Breast epithelium (tissue), 3 donors: Measurements from ENCODE around the gene GOLGA8O.
"Not testable (repeated sequence)": the region's sequence is repeated elsewhere in the genome, so short reads cannot be mapped to it uniquely, and the experiment has no call there.

ENCODE experiments used
- POLR2A ChIP-seq: fragments of 450-650 bp; IDR thresholded peaks from one replicate; pipeline ENCODE4 v1.6.1; 2016; ENCODE audit warnings: antibody characterized with exemption, mild to moderate bottlenecking, moderate library complexity
- TF ChIP-seq, protein P1 (sequence below), 3 donors: fragments of 450-650 bp; IDR thresholded peaks; one replicate each; pipeline ENCODE4 v1.5.1; 2016 to 2017; ENCODE audit warnings: antibody characterized with exemption in 3 of 3, mild to moderate bottlenecking in 3 of 3, moderate library complexity in 3 of 3

DNA sequence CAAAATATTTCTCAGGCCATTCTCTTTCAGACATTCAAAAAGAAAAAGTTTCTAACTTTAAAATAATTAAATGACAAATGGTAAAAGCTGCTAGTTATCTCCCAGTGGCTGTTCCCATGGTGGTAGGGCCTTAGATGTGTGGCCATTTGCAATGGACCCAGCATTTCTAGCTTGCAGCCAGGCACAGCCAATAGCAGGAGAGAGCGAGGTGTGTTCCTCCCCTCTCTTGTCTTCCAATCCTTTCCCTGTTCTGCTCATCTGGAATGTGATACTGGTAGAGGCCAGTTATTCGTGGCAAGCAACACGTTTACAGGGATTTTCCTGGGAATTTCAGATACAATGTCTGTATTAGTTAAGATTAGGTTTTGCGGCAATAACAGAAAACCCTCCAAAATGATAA, 37.3 kb upstream of the GOLGA8O start:
- TF ChIP-seq, protein P1, sequence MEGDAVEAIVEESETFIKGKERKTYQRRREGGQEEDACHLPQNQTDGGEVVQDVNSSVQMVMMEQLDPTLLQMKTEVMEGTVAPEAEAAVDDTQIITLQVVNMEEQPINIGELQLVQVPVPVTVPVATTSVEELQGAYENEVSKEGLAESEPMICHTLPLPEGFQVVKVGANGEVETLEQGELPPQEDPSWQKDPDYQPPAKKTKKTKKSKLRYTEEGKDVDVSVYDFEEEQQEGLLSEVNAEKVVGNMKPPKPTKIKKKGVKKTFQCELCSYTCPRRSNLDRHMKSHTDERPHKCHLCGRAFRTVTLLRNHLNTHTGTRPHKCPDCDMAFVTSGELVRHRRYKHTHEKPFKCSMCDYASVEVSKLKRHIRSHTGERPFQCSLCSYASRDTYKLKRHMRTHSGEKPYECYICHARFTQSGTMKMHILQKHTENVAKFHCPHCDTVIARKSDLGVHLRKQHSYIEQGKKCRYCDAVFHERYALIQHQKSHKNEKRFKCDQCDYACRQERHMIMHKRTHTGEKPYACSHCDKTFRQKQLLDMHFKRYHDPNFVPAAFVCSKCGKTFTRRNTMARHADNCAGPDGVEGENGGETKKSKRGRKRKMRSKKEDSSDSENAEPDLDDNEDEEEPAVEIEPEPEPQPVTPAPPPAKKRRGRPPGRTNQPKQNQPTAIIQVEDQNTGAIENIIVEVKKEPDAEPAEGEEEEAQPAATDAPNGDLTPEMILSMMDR (IDR thresholded peaks at IDR 0.05), result not testable (repeated sequence)
- not testable (repeated sequence) for TF ChIP-seq POLR2A
